HG03025 (cell line): ENCODE results near the gene ITGB5.
"Not testable (repeated sequence)": the region's sequence is repeated elsewhere in the genome, so short reads cannot be mapped to it uniquely, and the experiment has no call there.

Experiments
- ATAC-seq: cut with Tn5 transposase; IDR thresholded peaks from one replicate; pipeline ENCODE4 v1.9.1; 2021; ENCODE audit warnings: mild to moderate bottlenecking, moderate library complexity; ENCODE audit not compliant: unreplicated experiment, low FRiP score

ITGB5 gene

DNA sequence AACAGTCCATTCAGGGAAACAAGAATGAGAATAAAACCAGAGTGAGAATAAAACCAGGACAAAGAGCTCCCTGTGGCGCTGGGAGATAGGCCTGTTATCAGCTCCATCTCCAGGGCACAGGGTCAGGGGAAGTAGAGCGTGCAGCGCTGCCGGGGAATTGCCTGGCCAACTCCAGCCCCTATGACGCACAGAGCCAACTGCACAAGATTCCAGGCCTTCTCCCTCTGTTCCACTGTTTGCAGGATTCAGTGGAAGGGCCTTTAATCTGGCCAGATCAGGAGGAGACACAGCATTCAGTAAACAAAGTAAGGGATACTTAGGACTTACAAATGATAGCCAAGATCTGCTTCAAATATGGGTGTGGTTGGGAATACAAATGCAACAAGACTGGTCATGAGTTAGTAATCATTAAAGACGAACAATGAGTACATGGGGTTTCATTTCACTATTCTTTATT lies 49.4 kb downstream of the ITGB5 start:
- ATAC-seq = no peak

DNA sequence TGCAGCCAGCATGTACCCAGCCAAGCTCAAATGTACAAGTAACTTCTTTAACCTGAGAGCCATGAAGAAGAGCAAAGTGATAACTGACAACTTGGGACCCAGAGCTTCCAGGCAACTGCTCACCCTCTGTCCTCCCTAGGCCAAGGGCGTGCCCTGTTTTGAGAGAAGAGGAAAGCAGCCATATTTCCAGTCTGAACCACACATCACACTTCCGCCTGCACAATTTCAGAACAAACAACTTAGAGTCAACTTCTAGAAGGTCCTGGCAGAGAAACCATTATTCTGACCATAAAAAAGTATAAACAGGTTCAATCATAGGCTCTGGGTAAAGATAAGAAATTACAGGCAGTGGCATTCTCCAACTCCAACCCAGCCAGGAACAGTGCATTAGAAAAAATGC lies 50.1 kb downstream of the ITGB5 start:
- no peak for ATAC-seq

DNA sequence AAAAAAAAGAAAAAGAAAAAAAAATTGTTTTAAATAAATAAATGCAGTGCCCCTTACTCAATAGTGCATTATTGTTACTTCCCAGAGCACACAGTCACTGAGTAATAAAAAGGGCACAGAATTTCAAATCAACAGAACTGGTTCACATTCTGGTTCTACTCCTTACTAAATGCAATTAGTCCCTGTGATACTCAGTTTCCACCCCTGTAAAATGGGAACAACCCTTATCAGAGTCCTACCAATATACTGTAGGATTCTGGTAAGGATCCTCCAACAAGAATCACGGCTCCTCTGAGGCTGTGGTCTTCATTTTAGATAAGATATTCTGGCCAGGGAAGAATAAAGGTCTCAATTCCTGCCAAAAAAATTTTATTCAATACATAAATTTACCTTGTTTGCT lies 50.7 kb downstream of the ITGB5 start:
- ATAC-seq = no peak

DNA sequence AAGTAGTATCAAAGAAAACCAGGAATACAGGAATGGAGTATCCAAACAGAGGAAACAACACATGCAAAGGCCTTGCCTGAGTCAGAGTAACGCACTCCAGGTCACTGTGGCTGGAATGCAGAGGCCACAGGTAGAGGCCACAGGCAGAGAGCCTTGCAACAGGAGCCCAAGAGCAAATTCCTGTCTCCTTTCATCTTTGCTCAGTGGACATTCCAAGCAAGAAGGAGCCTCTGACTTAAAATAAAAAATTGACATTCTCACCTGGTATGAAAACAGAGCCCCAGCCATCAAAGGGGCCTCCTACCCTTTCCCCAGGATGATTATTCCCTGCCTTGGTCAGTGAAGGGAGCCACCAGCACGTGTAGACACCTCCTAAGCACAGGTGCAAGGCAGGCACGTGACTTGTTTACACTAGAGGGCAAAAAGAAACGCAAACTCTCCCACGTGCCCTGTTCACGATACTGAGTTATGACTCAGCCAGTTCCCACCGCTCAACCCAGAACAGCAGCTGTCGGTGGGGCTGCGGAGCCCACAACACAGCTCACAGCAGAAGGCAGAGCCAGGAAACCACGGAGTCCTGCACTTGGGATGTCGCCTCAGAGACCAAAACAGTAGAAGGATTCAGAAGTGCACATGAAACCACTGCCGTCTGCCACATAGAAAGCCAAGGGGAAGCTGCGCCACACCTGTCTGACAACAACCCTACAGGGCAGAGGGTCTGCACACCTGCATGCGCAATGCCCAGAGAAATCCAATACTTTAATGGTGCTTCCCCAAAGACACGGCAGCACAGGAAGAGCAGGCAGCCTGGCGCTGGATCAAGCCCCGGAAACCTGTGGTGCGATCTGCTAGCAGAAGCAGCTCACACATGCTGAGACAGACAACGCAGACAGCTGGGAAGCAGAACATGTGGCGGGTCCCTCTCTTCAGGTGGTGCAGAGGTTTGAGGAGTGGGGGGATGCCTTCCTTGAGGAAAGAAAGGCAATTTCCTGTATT lies 52.1 kb downstream of the ITGB5 start:
- peak; percentile 90 for ATAC-seq

DNA sequence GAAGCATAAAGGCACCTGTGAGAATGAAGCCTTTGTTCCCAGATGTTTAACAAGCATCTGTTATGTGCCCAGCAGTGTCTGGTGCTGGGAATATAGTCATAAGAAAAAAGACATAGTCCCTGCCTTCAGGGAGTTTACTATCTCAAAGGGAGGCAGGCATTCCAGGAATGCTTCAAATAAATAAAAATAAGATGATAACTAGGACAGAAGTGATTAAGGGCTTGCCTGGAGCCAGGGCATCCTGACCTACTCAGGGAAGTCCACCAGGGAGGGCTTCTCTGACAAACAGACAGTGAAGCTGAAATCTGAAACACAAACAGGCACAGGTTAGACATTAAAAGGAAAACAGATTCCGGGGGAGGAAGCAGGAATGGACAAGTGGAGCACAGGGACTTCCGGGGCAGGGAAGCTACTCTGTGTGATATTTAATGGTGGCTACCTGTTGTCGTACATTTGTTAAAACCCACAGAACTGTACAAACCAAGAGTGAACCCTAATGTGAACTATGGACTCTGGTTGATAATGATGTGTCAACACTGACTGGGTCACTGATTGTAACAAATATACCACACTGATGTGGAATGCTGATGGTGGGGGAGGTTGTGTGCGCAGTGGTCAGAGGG lies 53.3 kb downstream of the ITGB5 start:
- ATAC-seq = no peak

DNA sequence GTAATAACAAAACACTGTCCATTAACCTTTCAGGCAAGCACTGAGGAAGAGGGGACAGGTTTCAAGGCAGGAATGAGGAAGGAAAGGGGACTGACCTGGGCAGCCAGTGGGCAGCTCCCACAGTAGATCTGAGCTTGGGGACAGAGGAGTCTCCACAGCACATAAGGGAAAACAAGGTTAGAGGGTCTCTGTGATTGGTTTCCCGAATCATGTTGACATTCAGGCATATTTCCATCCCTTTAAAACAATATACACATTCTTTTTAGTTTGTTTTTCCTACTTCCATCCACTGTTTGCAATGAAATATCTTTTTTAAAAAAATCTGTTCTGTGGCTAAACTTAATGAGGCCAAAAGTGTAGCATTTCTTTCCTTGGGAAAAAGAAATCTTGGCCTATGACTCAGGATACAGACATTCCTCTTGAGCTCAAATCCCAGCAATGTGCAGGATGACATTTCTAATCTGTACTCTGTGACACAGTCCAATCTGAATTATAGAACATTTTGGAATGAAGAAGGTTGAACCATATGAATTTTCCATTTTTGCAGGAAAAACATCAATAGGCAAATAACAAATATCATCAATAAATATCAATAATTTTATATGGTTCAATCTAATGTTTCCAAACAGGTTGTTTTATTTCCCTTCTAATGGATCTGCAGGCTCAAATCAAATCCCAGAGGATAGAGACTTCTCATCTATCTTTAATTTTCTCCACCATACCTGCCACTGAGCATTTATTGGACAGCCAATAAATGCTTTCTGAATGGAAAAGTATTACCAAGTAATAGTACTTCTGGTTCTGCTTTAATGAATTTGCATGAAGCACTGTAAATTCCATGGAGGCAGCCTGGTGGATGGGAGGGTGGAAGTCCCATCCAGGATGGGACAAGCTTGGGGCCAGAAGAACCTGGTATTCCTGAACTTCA lies 54.1 kb downstream of the ITGB5 start:
- ATAC-seq = no peak

DNA sequence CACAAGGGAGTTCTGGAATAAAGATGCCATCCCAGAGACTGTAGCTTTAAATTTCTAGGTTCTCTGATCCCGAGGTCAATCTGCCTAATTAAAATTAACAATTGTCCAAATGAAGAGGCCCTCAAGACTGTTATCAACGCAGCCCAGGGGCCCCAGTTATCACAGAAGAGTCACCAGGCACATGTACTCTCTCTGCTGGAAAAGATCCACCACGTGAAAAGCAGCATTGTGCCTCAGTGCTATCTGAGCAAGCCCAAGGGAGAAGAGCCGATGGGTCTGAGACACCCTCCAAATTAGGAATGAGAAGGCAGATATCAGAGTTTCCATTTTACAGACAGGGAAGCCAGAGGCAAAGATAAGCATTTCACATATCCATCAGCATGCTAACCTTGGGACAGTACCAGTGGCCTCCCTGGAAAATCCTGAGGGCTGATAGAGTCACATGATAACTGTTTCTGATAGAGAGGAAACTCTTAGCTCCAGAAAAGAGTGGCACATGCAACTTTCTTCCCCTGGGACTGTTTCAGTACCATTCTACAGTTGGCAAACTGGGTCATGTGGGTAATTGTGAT lies 55.5 kb downstream of the ITGB5 start:
- ATAC-seq = no peak

DNA sequence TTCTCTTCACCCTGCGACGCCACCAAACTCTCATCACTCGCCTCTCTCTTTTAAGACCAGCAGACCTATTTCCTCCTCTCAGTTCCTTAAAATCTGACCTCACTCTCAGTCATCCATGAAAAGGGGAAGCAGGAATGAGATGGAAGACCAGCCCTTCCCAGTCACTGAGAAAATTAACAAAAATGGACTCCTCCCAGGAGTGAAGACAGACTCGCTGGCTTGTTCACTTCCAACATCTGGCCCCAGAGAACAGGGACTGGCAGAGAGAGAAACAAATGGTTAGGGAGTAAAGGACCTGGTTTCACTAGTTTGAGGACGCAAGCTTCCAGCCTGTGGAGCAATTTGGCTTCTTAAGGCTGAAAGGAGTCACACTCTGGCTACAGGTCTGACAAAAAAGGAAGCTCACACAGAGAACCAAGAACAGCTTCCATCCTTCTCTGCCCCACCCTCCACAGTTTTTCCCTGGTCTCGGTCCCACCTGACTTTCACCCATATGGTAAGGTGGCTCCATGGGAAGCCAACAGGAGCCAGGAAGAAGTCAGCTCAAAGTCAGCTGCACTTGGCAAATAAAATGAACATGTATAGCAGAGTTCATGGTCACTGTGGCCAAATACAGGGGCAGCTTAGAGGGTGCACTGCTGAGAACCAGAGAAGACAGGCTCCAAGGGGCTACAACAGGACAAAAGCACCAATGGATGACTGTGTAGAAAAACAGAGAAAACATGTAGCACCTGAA lies 57.2 kb downstream of the ITGB5 start:
- ATAC-seq = no peak

DNA sequence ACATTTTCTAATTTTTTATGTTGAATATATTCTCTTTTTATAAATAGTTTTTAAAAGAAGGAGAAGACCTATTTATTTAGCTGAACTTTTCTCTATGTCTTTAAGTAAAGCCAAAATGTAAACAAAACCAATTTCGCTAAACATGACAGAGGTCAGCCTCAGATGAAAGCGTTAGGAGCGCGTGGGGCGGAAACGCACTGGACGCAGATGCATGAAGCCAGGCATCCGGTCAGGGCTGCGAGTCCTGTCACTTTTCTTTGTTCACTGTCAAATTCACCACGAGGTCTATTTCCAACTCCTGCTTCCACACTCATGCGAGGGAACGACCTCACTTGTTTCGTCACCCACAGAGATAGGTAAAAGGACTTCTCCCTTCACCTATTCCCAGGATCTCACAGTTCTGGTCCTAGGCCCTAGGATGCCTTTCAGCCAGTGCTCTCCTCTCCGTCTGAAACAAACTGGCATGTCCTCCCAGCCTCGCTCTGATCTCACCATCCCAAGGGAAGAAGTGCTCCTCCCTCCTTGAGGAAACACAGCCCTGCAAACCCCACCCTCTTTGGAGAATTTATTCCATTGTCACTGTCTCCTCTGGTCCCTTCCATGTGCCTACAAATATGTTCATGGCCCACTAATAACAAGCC lies 57.9 kb downstream of the ITGB5 start:
- ATAC-seq = no peak

DNA sequence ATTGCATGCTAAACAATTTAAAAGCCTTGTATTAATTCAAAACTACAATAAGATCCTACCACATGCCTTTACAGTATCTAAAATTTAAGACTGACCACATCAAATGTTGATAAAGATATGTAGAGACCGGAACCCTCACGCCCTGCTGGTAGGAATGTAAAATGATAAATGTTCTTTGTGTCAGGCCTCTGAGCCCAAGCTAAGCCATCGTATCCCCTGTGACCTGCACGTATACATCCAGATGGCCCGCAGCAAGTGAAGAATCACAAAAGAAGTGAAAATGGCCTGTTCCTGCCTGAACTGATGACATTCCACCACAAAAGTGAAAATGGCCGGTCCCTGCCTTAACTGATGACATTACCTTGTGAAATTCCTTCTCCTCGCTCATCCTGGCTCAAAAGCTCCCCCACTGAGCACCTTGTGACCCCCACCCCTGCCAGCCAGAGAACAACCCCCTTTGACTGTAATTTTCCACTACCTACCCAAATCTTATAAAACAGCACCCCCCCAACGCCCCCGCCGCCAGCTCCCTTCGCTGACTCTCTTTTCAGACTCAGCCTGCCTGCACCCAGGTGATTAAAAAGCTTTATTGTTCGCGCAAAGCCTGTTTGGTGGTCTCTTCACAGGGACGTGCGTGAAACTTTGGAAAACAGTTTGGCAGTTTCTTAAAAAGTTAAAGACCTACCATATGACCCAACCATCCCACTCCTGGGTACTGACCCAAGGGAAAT lies 59.5 kb downstream of the ITGB5 start:
- not testable (repeated sequence) for ATAC-seq

DNA sequence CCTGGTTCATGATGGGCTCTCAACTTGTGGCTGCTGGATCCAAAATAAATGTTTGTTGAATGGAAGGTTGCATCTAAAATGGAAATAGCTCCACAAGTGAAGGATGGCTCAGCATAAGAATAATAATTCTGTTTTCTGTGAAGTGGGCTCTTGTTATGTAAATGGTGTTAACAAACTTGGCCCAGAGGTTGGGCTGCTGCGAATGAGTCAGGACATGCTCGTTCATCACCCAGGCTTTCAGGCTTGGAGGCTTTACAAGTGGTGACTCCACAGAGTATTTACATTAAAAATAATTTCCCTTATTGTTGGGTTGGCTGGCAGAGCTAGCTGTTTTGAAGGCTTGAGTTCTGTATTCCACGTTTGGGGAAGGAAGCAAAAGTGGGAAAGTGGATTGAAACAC lies 60.5 kb downstream of the ITGB5 start:
- ATAC-seq = no peak

DNA sequence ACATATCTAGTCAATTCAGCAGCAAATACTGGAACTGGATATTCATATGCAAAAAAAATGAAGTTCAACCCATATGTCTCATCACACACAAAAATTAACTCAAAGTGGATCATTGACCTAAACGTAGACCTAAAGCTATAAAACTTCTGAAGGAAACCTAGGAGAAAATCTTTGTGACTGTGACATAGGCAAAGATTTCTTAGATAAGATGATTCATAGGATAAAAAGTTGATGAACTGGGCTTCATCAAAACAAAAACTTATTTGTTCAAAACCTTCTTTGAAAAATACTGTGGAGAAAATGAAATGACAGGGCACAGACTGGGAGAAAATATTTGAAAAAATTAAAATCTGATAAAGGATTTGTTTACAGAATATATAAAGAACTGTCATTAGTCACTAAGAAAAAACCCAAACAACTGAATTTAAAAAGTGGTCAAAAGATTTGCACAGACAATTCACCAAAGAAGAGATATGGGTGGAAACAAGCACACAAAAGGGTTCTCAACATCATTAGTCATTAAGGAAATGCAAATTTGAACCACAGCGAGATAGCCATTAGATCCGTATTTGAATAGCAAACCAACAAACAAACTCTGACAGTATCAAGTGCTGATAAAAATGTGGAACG lies 62.8 kb downstream of the ITGB5 start:
- no peak for ATAC-seq

DNA sequence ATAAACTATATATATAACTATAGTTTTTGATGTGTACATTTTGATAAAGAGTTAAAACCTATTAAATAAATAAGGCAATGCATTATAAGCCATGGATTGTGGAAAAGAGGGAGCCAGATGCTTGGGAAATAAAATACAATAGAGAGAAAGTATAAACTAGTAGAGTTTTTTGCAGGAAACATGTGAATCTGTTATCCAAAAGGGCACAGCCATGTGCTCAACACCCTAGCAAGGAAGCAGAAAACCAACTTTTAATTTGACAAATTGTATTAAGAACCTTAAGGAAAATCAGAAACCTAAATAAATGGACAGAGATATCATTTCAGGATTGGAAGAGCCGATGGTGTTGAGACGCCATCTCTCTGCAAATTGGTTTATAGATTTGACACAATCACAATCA lies 63.5 kb downstream of the ITGB5 start:
- no peak for ATAC-seq

DNA sequence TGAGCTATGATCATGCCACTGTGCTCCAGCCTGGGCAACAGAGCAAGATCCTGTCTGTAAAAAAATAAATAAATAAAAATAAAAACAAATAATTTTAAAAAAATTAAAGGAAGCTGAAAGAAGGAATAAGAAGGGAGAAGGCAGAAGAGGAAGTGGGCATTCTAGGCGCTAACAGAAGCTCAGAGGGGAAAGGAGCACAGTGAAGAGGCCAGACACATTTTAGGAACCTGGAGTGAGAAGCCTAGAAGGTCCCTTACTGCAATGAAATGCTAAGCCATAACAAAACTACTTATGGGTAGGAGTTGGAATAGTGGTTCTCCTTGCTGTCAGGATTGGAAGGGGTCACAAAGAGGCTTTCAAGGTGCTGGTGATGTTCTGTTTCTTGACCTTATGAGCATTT lies 64.0 kb downstream of the ITGB5 start:
- no peak for ATAC-seq

DNA sequence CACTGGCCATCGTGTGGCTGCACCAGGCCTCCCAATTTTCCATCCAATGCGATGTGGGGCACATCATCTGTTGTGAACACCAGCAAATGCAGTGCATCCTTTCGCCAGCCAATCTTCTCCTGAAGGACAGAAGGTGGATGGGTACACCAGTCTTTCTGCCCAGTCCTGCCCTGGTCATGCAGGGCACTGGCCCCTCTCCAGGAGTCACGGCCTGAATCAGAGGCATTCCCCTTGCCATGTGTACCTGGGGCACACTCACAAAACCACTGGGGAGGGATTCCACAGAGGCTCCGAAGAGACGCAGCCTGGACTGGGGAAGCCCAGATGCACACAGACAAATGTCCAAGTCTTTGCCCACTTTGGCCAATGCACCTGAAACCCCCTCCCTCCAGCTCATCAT lies 65.8 kb downstream of the ITGB5 start:
- ATAC-seq = no peak

DNA sequence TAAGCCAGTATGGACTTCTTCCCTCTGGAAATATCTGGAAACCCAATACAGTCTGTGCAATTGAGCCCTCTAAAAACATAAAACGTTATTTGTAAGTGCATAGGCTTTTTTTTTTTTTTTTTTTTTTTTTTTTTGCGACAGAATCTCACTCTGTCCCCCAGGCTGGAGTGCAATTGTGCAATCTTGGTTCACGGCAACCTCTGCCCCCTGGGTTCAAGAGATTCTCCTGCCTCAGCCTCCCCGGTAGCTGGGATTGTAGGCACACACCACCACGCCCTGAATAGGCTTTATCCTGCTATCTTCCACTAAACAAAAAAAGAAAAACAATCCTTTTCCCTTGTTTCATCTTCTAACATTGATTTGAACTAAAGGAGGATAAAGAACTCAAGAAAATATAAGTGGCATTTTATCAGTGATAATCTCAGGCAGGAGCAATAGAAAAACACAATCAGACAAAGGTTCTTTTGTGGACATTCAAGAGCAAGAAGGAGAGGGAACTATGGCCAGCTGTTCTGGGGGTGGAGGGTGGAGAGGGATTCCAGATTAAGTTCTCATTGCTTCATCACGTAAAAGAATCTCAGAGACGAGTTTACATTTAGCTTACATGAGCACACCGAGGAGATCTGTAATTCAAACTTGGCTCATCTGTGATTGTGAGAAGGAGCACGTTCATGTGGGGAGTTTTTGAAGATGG lies 68.6 kb downstream of the ITGB5 start:
- no peak for ATAC-seq

DNA sequence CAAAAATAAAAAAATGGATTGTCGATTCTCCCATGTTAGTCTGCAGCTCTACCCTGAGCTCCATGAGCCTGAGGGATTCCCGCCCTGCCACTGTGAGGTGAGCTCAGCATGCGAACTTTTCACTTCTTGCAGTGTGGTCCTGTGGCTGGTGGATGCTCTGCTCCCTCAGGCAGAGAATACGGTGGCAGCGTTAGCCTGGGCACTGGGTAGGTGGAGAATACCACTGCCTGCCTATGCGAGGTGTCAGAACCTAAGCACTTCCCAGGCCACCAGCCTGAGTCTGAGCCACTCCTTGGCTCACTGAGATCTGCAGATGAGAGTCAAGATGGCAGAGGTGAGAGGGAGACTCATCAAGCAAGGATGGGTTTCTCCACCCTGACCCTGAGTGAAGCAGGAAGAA lies 70.1 kb downstream of the ITGB5 start:
- ATAC-seq = no peak

DNA sequence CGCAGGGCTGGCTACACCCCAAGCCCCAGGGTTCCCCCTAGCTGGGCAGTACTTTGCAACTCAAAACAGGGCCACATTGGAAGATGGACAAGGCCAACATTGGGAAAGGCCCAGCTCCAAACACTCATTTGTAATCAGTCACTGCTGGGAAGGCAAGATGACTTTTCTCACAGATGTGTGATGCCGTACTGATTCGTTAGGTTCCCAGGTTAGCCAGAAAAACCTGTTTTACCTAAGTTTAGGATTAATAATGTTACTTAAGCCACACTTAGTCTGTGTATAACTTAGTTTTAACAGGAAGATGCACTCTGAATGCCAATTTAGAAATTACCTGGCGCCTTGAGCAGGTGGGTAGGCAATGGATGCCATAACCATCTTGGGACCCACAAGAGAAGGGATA lies 71.0 kb downstream of the ITGB5 start:
- no peak for ATAC-seq
